ENCODE results near the gene EIF4A2. TPM values are rescaled to one million over a fixed set of nuclear protein-coding genes. Genes with fewer than 3 reads are reported as not detected.

Gene EIF4A2
- total and polyA plus RNA-seq, 9 of the 15 experiments (the other 6 are each of a cell fraction or from before 2014, with no cell fraction given) = 307 to 754 (median 435) TPM

GRCh38 chr3:186824430-186825139 lies 41.2 kb downstream of the EIF4A2 start (continued):
- TF ChIP-seq, protein P1, sequence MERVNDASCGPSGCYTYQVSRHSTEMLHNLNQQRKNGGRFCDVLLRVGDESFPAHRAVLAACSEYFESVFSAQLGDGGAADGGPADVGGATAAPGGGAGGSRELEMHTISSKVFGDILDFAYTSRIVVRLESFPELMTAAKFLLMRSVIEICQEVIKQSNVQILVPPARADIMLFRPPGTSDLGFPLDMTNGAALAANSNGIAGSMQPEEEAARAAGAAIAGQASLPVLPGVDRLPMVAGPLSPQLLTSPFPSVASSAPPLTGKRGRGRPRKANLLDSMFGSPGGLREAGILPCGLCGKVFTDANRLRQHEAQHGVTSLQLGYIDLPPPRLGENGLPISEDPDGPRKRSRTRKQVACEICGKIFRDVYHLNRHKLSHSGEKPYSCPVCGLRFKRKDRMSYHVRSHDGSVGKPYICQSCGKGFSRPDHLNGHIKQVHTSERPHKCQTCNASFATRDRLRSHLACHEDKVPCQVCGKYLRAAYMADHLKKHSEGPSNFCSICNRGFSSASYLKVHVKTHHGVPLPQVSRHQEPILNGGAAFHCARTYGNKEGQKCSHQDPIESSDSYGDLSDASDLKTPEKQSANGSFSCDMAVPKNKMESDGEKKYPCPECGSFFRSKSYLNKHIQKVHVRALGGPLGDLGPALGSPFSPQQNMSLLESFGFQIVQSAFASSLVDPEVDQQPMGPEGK (CRISPR knock-in tag; IDR thresholded peaks at IDR 0.05; ENCODE audit: borderline replicate concordance) = no peak

GRCh38 chr3:186825294-186825821 lies 42.0 kb downstream of the EIF4A2 start:
- BruUV-seq (replicated peaks) = no TSS peak
- Histone ChIP-seq H3K27me3 (ENCODE audit: control insufficient read depth in 2 of 2, insufficient read depth in 2 of 2, low read length in 2 of 2) (peaks cover 9 to 11% of the 10 kb centered on the region in 2 experiments; a peak in 4 of 5 replicates), H2AFZ (ENCODE audit: low read depth, low read length) (peak overlapping the region; percentile 69), H4K20me1 (replicated peaks; ENCODE audit: control insufficient read depth, insufficient read depth, low read length) (no peaks in the 10 kb centered on the region), H3K9me3 (replicated peaks; ENCODE audit: control insufficient read depth, insufficient read depth, low read depth, low read length) (no peaks in the 10 kb centered on the region), H3K9me1 (ENCODE audit: control insufficient read depth, insufficient read depth, low read length) (no peaks in the 10 kb centered on the region), H3K27ac (ENCODE audit: extremely low read depth, low read depth, low read length) (no peak overlapping the region), H3K4me2 (ENCODE audit: insufficient read depth, low read length) (peak overlapping the region; percentile 80), H3K79me2 (ENCODE audit: control insufficient read depth, insufficient read depth, low read length) (peaks cover 15% of the 10 kb centered on the region), H3K36me3 (ENCODE audit: control insufficient read depth, insufficient read depth, low read length) (no peaks in the 10 kb centered on the region), H3K9ac (ENCODE audit: insufficient read depth in 1 of 2, low read depth in 2 of 2, low read length in 2 of 2) (peak overlapping the region; percentile 7 to 89; a peak in 3 of 4 replicates), H3K4me3 (peak overlapping the region; percentile 2; the same call in 1 of the 2 replicates), H3K4me1 (replicated peaks in 1 of 2; ENCODE audit: control insufficient read depth in 2 of 2, insufficient read depth in 2 of 2, low read length in 2 of 2) (peaks cover 19 to 37% of the 10 kb centered on the region in 2 experiments; a peak in 4 of 5 replicates)
- WGBS (ENCODE audit: insufficient coverage, low coverage, missing lambda C conversion rate) = 15% methylated on average over 23 of the region's 23 CpGs
- CTCF ChIA-PET (ENCODE audit: low intra/inter-chr PET ratio) = no interaction called here
- intact Hi-C loops (cut with micrococcal nuclease) = loop anchor here (10.0 kb wide), 2 partner anchors 241 to 841 kb away; no protein-coding TSS in a partner anchor
- in situ Hi-C loops (cut with MboI) = no loop called here
- POLR2A ChIA-PET = interaction anchor here (0.6 to 3.7 kb wide), 7 partner anchors 27 to 295 kb away, joined by 3 to 19 read pairs (median 3); no protein-coding TSS in a partner anchor
- ATAC-seq = peak; percentile 77
- DNase-seq (ENCODE audit: extremely low read depth in 1 of 4, low spot score in 3 of 4) = peak; percentile 51 to 82 (median 64)
- FAIRE-seq = no peak
- TF ChIP-seq ZNF174 (CRISPR knock-in tag; IDR thresholded peaks at IDR 0.05) (no peak), NRF1 (conservative IDR thresholded peaks at IDR 0.05 in 1 of 2, IDR thresholded peaks at IDR 0.05 in 1 of 2) (peak; percentile 19 to 49; a peak in 2 of 4 replicates), CBFA2T3 (IDR thresholded peaks at IDR 0.05) (peak; percentile 63), JUNB (CRISPR knock-in tag; conservative IDR thresholded peaks at IDR 0.05) (no peak), ESRRB (CRISPR knock-in tag; IDR thresholded peaks at IDR 0.05; ENCODE audit: borderline replicate concordance) (no peak), VEZF1 (CRISPR knock-in tag; IDR thresholded peaks at IDR 0.05) (peak; percentile 32; the same call in 1 of the 2 replicates), THRAP3 (IDR thresholded peaks at IDR 0.05; ENCODE audit: borderline replicate concordance) (no peak), ZNF717 (CRISPR knock-in tag; IDR thresholded peaks at IDR 0.05) (no peak), PRMT5 (CRISPR knock-in tag; IDR thresholded peaks at IDR 0.05) (no peak), ZNF436 (CRISPR knock-in tag; IDR thresholded peaks at IDR 0.05) (no peak), CREB3L1 (IDR thresholded peaks at IDR 0.05; ENCODE audit: borderline replicate concordance, low read depth) (no peak)
- TF ChIP-seq, protein P2, sequence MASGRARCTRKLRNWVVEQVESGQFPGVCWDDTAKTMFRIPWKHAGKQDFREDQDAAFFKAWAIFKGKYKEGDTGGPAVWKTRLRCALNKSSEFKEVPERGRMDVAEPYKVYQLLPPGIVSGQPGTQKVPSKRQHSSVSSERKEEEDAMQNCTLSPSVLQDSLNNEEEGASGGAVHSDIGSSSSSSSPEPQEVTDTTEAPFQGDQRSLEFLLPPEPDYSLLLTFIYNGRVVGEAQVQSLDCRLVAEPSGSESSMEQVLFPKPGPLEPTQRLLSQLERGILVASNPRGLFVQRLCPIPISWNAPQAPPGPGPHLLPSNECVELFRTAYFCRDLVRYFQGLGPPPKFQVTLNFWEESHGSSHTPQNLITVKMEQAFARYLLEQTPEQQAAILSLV (tag; IDR thresholded peaks at IDR 0.05) = no peak

All from K562 (cell line).